SU-DHL-6 (cell line): ENCODE measurements around the gene PGF.

Source experiments
- H2AFZ ChIP-seq: fragments of 200-600 bp; sonication (generic); 2 replicates; pipeline ENCODE4 v1.6.1; 2014; ENCODE audit warnings: low read depth, mild to moderate bottlenecking, moderate library complexity, mixed read lengths, antibody characterized with exemption, low read length; ENCODE audit not compliant: severe bottlenecking
- H3F3A ChIP-seq: fragments of 200-600 bp; shearing (Covaris generic); 2 replicates; pipeline ENCODE4 v1.6.0; 2016; ENCODE audit warnings: antibody characterized with exemption, mild to moderate bottlenecking; ENCODE audit not compliant: insufficient read depth
- H3K27ac ChIP-seq: fragments of 200-600 bp; sonication (generic); 2 replicates; pipeline ENCODE4 v1.5.1; 2016; ENCODE audit warnings: low read depth, mild to moderate bottlenecking, low read length, moderate library complexity, mixed read lengths
- H3K27me3 ChIP-seq: fragments of 200-600 bp; sonication (generic), shearing (Covaris generic); 2 replicates; pipeline ENCODE4 v1.6.0; 2014; ENCODE audit warnings: mild to moderate bottlenecking, low read length
- H3K36me3 ChIP-seq: fragments of 200-600 bp; sonication (generic); 2 replicates; pipeline ENCODE4 v1.6.1; 2014; ENCODE audit warnings: mild to moderate bottlenecking, low read length, mixed read lengths
- H3K4me2 ChIP-seq: fragments of 300-600, 200-600 bp; shearing (Covaris generic), sonication (generic); 2 replicates; pipeline ENCODE4 v1.6.0; 2014; ENCODE audit warnings: low read length, low read depth, mild to moderate bottlenecking; ENCODE audit not compliant: poor library complexity, severe bottlenecking
- H3K4me3 ChIP-seq: fragments of 200-600 bp; sonication (generic); 2 replicates; pipeline ENCODE4 v1.5.1; 2014; ENCODE audit warnings: antibody characterized with exemption, low read length, mild to moderate bottlenecking, mixed read lengths; ENCODE audit not compliant: insufficient read depth, poor library complexity, severe bottlenecking
- H3K79me2 ChIP-seq: fragments of 200-600 bp; sonication (generic); 2 replicates; pipeline ENCODE4 v1.6.1; 2014; ENCODE audit warnings: mild to moderate bottlenecking, low read length, moderate library complexity; ENCODE audit not compliant: insufficient read depth
- H3K9ac ChIP-seq: fragments of 200-600 bp; sonication (generic); 2 replicates; pipeline ENCODE4 v1.7.0; 2014; ENCODE audit warnings: mild to moderate bottlenecking, low read length
- H3K9me2 ChIP-seq: fragments of 200-600 bp; sonication (generic); replicated peaks from 2 replicates; pipeline ENCODE4 v1.6.1; 2014; ENCODE audit warnings: low read length; ENCODE audit not compliant: insufficient read depth
- H3K9me3 ChIP-seq: fragments of 200-600 bp; sonication (generic); 2 replicates; pipeline ENCODE4 v1.6.1; 2014; ENCODE audit warnings: low read length, mixed read lengths; ENCODE audit not compliant: insufficient read depth
- H4K20me1 ChIP-seq: fragments of 200-600 bp; sonication (generic); 2 replicates; pipeline ENCODE4 v1.6.1; 2014; ENCODE audit warnings: low read depth, mild to moderate bottlenecking, antibody characterized with exemption, low read length, moderate library complexity, mixed read lengths
- CTCF ChIP-seq: fragments of 200-600 bp; sonication (generic); IDR thresholded peaks from one replicate; pipeline ENCODE4 v1.5.1; 2017; ENCODE audit warnings: antibody characterized with exemption, mild to moderate bottlenecking, low read length, moderate library complexity; ENCODE audit not compliant: insufficient read depth, poor library complexity, severe bottlenecking
- EZH2phosphoT487 ChIP-seq: fragments of 200-600 bp; sonication (generic), shearing (Covaris generic); conservative IDR thresholded peaks from 2 replicates; pipeline ENCODE4 v1.6.1; 2018; ENCODE audit warnings: mild to moderate bottlenecking, antibody characterized with exemption, low read length, moderate library complexity, mixed read lengths

The PGF gene

GRCh38 chr14:74980398-74980730 is 25.0 kb upstream of the PGF start:
- no peaks in the 10 kb centered on the region for H3K36me3 ChIP-seq
- no peaks in the 10 kb centered on the region for H3K79me2 ChIP-seq
- H3K9ac ChIP-seq = no peak overlapping the region
- H3K27ac ChIP-seq = no peak overlapping the region
- H3K9me2 ChIP-seq = no peaks in the 10 kb centered on the region
- H4K20me1 ChIP-seq = no peaks in the 10 kb centered on the region
- no peaks in the 10 kb centered on the region for H3K9me3 ChIP-seq
- no peaks in the 10 kb centered on the region for H3K27me3 ChIP-seq
- H3F3A ChIP-seq = no peaks in the 10 kb centered on the region
- no peak for TF ChIP-seq CTCF
- H3K4me3 ChIP-seq = no peak overlapping the region
- H3K4me2 ChIP-seq = no peak overlapping the region
- H2AFZ ChIP-seq = no peak overlapping the region

GRCh38 chr14:74979442-74980397 is 24.3 kb upstream of the PGF start:
- TF ChIP-seq EZH2phosphoT487 = no peak
- no peak for TF ChIP-seq CTCF
- Histone ChIP-seq H3K27me3 (no peaks in the 10 kb centered on the region), H3K27ac (no peak overlapping the region), H3K4me3 (no peak overlapping the region), H3K9me3 (no peaks in the 10 kb centered on the region), H3K79me2 (no peaks in the 10 kb centered on the region), H3K9me2 (no peaks in the 10 kb centered on the region), H3F3A (no peaks in the 10 kb centered on the region), H2AFZ (no peak overlapping the region), H3K4me2 (no peak overlapping the region), H4K20me1 (no peaks in the 10 kb centered on the region), H3K9ac (no peak overlapping the region), H3K36me3 (no peaks in the 10 kb centered on the region)

GRCh38 chr14:74979029-74979428 is 23.6 kb upstream of the PGF start:
- no peaks in the 10 kb centered on the region for H4K20me1 ChIP-seq
- no peak overlapping the region for H3K9ac ChIP-seq
- TF ChIP-seq EZH2phosphoT487 = no peak
- no peak for TF ChIP-seq CTCF
- no peak overlapping the region for H3K4me2 ChIP-seq
- H3K79me2 ChIP-seq = no peaks in the 10 kb centered on the region
- H3K9me3 ChIP-seq = no peaks in the 10 kb centered on the region
- no peaks in the 10 kb centered on the region for H3K9me2 ChIP-seq
- no peak overlapping the region for H3K27ac ChIP-seq
- H3F3A ChIP-seq = no peaks in the 10 kb centered on the region
- H3K4me3 ChIP-seq = no peak overlapping the region
- H2AFZ ChIP-seq = no peak overlapping the region
- H3K27me3 ChIP-seq = no peaks in the 10 kb centered on the region
- H3K36me3 ChIP-seq = no peaks in the 10 kb centered on the region
